Fibroblast of the conjunctiva (primary cell): ENCODE results near the gene ZNF614.
"Not testable (repeated sequence)": the region's sequence is repeated elsewhere in the genome, so short reads cannot be mapped to it uniquely, and the experiment has no call there.

Experiments
- DNase-seq: peaks from one replicate; pipeline ENCODE4 v3.0.0-alpha.2; 2010; ENCODE audit warnings: low read depth

The ZNF614 gene

DNA sequence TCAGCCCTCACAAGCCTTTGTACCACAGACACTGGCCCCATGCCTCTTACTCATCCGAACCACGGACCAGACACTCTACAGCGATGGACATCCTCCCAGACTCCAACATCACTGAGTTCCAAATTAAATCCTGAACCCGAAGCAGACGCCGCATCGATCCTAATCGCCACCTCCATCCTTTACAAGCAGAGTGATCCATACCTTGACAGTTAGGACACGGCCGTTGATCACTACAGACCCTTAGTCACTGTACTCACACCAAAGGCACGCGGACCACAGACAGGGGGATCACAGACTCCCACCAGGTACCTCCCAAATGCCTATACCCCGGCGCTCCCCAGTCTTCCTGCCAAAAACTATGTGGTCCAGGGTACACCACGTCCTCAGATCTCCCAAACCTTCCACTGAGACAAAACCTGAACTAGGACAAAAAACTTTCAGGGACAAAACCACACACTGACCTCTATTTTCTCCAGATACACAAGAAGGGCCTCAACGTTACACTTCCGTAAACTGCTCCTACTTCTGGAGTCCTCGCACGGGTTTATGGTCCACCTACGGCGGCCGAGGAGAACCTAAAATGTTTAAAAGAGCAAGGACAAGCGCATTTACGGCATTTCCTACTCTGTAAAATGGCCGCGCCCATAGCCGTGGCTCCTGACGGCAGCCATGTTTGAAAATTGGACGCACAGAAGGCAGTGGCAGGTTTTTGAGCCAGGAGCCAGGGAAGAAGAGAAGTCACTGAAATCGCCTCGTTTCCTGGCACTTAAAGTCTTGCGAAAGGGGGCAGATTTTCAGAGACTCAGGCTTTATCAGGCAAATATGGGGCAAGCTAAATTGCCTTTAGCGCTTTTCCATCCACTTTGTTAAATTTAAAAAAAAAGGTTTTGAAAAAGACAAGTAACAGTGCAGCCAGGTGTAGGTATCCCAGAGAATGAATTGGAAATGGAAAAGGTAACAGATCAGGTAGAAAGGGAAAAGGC, 41.6 kb downstream of the ZNF614 start, which contains the start of gene ZNF350:
ZNF350 (minus strand) TSS at position 532 of the 983 bp plus-strand sequence. CDS start 12,480 bp downstream, outside the sequence.
- DNase-seq, result peak; percentile 87

DNA sequence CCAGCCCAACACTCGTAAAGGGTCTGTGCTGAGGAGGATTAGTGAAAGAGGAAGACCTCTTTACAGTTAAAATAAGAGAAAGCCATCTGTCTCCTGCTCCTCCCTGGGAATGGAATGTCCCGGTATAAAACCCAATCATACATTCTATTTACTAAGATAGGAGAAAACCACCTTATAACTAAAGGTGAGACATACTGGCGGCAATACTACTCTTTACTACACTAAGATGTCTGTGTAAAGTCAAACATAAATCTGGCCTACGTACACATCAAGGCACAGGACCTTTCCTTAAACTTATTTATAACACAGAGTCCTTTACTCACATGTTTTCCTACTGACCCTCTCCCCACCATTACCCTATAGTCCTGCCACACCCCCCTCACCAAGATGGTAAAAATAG, 44.8 kb downstream of the ZNF614 start:
- no peak for DNase-seq

DNA sequence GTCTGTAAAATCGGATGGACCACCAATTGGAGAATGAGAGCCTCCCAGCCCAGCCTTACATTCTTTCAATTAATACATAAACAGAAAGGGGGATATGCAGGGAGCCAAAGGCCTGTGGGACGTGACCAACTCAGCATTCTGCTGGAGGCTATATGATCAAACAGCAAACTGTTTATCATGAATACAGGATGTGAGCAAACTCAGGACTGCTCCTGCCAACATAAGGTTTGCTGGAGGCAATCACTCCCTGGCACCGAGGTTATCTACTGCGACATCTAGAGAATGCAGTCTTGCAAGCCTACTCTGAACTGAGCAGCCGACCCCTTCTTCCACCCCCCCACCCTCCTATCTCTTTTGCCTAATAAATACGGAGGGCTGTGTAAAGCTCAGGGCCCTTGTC, 47.3 kb downstream of the ZNF614 start:
- DNase-seq, result not testable (repeated sequence)

DNA sequence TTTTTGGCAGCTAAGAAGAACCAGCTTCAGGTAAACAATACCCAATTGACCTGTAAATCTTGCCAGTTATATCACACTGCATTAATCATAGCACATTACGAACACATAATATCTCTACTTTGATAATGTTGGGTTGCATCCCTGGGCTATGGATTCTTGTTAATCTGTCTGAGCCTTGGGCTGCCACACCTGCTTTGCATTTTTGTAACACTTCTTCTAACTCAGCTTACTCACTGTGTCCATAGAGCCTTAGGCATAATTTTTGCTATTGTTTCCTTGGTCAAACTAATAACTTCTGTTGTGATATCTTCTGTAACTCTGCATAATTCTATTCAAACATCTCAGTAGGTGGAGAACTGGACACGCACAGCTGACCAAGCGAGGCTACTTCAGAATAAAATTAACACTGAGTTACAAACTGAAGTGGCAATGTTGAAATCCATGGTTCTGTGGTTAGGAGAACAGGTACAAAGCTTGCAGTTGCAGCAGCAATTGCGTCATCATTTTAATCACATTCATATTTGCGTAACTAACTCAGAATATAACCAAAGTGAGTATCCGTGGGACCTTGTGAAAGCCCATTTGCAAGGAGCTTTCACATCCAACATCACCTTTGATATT, 48.0 kb downstream of the ZNF614 start:
- DNase-seq, result no peak

DNA sequence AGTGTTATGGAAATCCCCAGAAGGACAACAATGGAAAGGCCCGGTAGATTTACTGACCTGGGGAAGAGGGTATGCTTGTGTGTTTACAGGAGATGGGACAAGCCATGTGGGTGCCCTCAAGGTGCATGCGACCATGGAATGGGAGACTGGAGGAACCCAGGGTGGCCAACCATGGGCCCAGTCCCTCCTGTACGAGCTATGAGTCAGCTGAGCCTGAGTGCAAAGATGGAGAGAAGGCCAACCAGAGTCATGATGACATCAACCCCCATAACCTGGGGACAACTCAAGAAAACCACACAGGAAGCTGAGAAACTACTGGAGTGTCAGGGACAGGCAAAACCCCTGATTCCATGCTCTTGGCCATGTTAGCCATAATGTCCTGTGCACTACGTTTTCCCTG, 49.3 kb downstream of the ZNF614 start:
- no peak for DNase-seq

DNA sequence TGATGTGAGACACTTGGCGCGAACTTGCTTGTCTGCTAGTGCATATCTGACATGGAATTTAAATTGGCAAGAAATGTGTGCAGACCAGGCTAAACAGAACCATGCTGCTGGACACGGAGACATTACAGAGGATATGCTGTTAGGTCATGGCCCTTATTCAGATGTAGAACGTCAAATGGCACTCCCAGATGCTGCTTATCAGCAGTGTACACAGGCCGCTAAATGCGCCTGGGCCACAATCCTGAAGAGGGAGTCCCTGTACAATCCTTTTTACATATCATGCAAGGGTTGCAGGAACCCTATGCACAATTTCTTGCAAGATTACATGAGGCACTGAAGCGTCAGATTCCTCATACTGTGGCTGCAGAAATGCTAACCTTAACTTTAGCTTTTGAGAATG, 50.8 kb downstream of the ZNF614 start:
- no peak for DNase-seq

DNA sequence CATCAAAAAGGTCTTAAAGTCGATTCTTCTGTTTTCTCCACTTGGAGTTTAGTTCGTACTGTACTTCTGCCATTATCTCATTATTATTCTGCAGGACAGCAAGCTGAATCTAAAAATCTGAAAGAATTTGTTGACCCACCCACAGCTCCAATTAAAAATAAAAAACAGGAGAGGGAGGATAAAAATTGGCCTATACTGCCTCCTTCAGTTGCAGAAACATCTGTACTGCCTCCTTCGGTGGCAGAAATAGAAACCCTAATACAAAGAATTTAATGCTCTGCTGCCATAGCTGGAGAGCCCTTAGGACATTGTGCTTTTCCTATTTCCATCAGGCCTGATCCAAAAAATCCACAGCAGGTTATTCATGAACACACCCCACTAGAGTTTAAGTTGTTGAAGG, 51.3 kb downstream of the ZNF614 start:
- DNase-seq, result no peak

DNA sequence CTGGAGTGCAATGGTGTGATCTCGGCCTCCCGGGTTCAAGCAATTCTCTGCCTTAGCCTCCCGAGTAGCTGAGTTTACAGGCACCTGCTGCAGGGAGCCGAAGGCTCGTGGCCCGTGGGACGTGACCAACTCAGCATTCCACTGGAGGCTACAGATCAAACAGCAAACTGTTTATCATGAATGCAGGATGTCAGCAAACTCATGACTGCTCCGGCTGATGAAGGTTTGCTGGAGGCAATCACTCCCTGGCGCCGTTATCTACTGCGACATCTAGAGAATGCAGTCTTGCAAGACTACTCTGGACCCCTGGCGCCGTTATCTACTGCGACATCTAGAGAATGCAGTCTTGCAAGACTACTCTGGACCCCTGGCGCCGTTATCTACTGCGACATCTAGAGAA, 52.4 kb downstream of the ZNF614 start:
- not testable (repeated sequence) for DNase-seq

DNA sequence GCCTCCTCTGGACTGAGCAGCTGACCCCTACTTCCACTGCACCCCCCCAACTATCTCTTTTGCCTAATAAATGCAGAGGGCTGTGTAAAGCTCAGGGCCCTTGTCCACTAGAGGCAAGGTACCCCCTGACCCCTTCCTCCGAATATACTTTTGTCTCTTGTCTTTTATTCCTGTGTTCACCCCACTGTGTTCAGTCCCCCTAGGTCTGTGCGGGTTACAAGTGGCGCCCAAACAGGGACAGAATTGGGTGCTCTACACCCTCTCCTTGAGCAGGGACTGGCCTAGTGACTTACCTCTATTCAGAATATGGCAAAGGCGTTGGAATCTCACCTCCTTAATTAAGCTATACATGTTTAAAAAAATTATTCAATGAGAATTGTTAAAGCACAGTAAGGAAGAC, 56.6 kb downstream of the ZNF614 start:
- DNase-seq, result no peak

DNA sequence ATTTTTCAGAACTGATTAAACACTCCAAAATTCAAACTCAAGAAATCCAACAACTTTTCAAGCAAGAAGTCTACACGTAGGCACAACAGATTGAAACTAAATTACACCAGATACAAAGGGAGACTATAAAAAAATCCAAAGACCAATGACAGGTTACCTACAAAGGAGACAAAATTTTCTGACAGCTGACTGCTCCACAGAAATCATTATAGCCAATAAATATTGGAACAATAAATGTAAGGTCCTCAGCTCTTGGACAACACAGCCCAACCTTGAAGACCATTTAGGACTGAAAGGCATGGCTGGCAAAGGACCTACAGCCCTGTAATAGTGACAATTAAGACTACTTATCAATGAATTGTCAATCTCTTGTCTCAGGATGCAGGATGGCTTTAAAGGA, 57.5 kb downstream of the ZNF614 start:
- DNase-seq, result no peak

DNA sequence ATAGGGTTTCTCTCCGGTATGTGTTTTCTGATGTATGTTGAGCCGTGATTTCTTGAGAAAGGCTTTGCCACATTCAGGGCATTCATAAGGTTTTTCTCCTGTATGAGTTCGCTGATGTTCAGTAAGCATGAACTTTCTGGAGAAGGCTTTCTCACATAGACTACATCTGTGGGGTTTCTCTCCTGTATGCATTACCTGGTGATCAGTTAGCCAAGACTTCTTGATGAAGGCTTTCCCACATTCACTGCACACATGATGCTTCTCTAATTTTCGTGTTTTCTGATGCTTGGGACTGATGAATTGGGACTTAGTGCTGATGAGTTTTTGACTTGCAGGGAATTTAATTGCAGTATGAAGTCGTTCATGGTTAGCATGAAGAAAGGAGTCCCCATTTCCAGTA, 62.6 kb downstream of the ZNF614 start:
- no peak for DNase-seq
